ENCODE results near the gene RFTN1.

DNA sequence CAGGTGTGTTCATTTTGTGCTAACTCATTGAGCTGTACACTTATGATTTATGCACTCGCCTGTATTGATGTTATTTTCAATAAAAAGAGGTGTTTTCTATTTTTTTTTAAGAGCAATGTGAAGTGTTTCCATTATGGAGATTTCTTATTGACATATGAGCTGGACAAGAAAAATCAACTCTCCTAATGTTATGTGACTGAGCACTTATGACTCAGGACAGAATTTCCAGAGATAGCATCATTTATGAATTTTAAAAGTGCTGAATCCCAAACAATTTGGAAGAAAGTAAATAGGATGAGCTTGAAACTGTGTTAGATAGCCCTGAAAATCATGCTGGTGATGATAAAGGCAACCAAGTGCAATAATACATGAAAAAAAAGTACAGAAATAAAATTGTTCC is 118.9 kb downstream of the RFTN1 start:
- TF ChIP-seq, protein P1, sequence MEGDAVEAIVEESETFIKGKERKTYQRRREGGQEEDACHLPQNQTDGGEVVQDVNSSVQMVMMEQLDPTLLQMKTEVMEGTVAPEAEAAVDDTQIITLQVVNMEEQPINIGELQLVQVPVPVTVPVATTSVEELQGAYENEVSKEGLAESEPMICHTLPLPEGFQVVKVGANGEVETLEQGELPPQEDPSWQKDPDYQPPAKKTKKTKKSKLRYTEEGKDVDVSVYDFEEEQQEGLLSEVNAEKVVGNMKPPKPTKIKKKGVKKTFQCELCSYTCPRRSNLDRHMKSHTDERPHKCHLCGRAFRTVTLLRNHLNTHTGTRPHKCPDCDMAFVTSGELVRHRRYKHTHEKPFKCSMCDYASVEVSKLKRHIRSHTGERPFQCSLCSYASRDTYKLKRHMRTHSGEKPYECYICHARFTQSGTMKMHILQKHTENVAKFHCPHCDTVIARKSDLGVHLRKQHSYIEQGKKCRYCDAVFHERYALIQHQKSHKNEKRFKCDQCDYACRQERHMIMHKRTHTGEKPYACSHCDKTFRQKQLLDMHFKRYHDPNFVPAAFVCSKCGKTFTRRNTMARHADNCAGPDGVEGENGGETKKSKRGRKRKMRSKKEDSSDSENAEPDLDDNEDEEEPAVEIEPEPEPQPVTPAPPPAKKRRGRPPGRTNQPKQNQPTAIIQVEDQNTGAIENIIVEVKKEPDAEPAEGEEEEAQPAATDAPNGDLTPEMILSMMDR (IDR thresholded peaks at IDR 0.05), result no peak
- TF ChIP-seq POLR2A (IDR thresholded peaks at IDR 0.05), result no peak
